H9 (cell line): ENCODE data around the gene CAB39L. TPM values are rescaled to one million over a fixed set of nuclear protein-coding genes. Genes with fewer than 3 reads are reported as not detected.
A peak's percentile ranks its signal among the peaks of the same experiment; 100 is the strongest.

Source experiments
- DNase-seq: peaks from one replicate; pipeline ENCODE4 v3.0.0-alpha.2; 2017
- H2AFZ ChIP-seq: one replicate; pipeline ENCODE4 v1.6.1; 2013; ENCODE audit warnings: mild to moderate bottlenecking, low read length, control low read depth, moderate library complexity
- H2AK5ac ChIP-seq: 2 replicates; pipeline ENCODE4 v1.6.1; 2013; ENCODE audit warnings: low read length, control low read depth, mixed read lengths; ENCODE audit not compliant: insufficient read length
- H2BK120ac ChIP-seq: one replicate; pipeline ENCODE4 v1.6.1; 2013; ENCODE audit warnings: low read depth, mild to moderate bottlenecking, low read length, control low read depth, inconsistent platforms; ENCODE audit not compliant: poor library complexity, severe bottlenecking
- H2BK12ac ChIP-seq: 2 replicates; pipeline ENCODE4 v1.6.1; 2013; ENCODE audit warnings: low read length, control low read depth, mixed read lengths, low read depth; ENCODE audit not compliant: insufficient read length
- H2BK15ac ChIP-seq: 2 replicates; pipeline ENCODE4 v1.6.1; 2013; ENCODE audit warnings: low read depth, low read length, control low read depth
- H2BK20ac ChIP-seq: one replicate; pipeline ENCODE4 v1.6.1; 2013; ENCODE audit warnings: low read depth, mild to moderate bottlenecking, low read length, control low read depth, inconsistent platforms; ENCODE audit not compliant: poor library complexity, severe bottlenecking
- H2BK5ac ChIP-seq: 2 replicates; pipeline ENCODE4 v1.6.1; 2013; ENCODE audit warnings: low read length, control low read depth, mixed read lengths; ENCODE audit not compliant: insufficient read length
- H3K14ac ChIP-seq: 2 replicates; pipeline ENCODE4 v1.6.1; 2013; ENCODE audit warnings: low read length, control low read depth; ENCODE audit not compliant: insufficient read depth
- H3K18ac ChIP-seq: 2 replicates; pipeline ENCODE4 v1.6.1; 2013; ENCODE audit warnings: low read depth, mild to moderate bottlenecking, mixed read lengths, low read length, control low read depth; ENCODE audit not compliant: insufficient read length
- H3K23ac ChIP-seq: 2 replicates; pipeline ENCODE4 v1.6.1; 2013; ENCODE audit warnings: low read length, control low read depth, mixed read lengths, low read depth; ENCODE audit not compliant: insufficient read length
- H3K23me2 ChIP-seq: 2 replicates; pipeline ENCODE4 v1.6.1; 2013; ENCODE audit warnings: low read depth, mild to moderate bottlenecking, mixed read lengths, low read length, control low read depth; ENCODE audit not compliant: insufficient read length, poor library complexity, severe bottlenecking
- H3K27ac ChIP-seq: 2 replicates; pipeline ENCODE4 v1.5.1; 2013; ENCODE audit warnings: low read length, control low read depth, mixed read lengths, low read depth; ENCODE audit not compliant: insufficient read length
- H3K27me3 ChIP-seq: 2 replicates; pipeline ENCODE4 v1.6.1; 2013; ENCODE audit warnings: low read length, control low read depth, inconsistent platforms; ENCODE audit not compliant: insufficient read depth
- H3K4ac ChIP-seq: 2 replicates; pipeline ENCODE4 v1.6.1; 2013; ENCODE audit warnings: low read depth, mild to moderate bottlenecking, control low read depth, inconsistent platforms, low read length, moderate library complexity
- H3K4me1 ChIP-seq: 2 replicates; pipeline ENCODE4 v1.6.1; 2013; ENCODE audit warnings: low read length, control low read depth, inconsistent platforms; ENCODE audit not compliant: insufficient read depth
- H3K4me2 ChIP-seq: 2 replicates; pipeline ENCODE4 v1.6.1; 2013; ENCODE audit warnings: low read length, control low read depth, mixed read lengths; ENCODE audit not compliant: insufficient read length, insufficient read depth
- H3K56ac ChIP-seq: 2 replicates; pipeline ENCODE4 v1.6.1; 2013; ENCODE audit warnings: low read depth, mild to moderate bottlenecking, mixed read lengths, low read length, control low read depth; ENCODE audit not compliant: insufficient read length
- H3K79me1 ChIP-seq: 2 replicates; pipeline ENCODE4 v1.6.1; 2013; ENCODE audit warnings: low read depth, mild to moderate bottlenecking, moderate library complexity, low read length, control low read depth, inconsistent platforms; ENCODE audit not compliant: insufficient read depth, poor library complexity, severe bottlenecking
- H3K79me2 ChIP-seq: 2 replicates; pipeline ENCODE4 v1.6.1; 2013; ENCODE audit warnings: low read length, control low read depth, inconsistent platforms; ENCODE audit not compliant: insufficient read depth
- H3K9ac ChIP-seq: 2 replicates; pipeline ENCODE4 v1.6.1; 2013; ENCODE audit warnings: low read length, control low read depth, mixed read lengths; ENCODE audit not compliant: insufficient read length; ENCODE audit errors: extremely low read depth
- H3K9me3 ChIP-seq: one replicate; pipeline ENCODE4 v1.6.1; 2013; ENCODE audit warnings: low read depth, low read length, inconsistent platforms; ENCODE audit not compliant: control insufficient read depth
- H3T11ph ChIP-seq: one replicate; pipeline ENCODE4 v1.6.1; 2013; ENCODE audit warnings: mild to moderate bottlenecking, low read length, control low read depth, inconsistent platforms
- H4K20me1 ChIP-seq: one replicate; pipeline ENCODE4 v1.6.1; 2013; ENCODE audit not compliant: control insufficient read depth, insufficient read length, insufficient read depth
- H4K5ac ChIP-seq: 2 replicates; pipeline ENCODE4 v1.6.1; 2013; ENCODE audit warnings: low read depth, mild to moderate bottlenecking, mixed read lengths, low read length, control low read depth; ENCODE audit not compliant: insufficient read length
- H4K8ac ChIP-seq: replicated peaks from 2 replicates; pipeline ENCODE4 v1.6.1; 2013; ENCODE audit warnings: low read length, control low read depth, mixed read lengths, low read depth; ENCODE audit not compliant: insufficient read length
- H4K91ac ChIP-seq: 2 replicates; pipeline ENCODE4 v1.6.1; 2013; ENCODE audit warnings: low read depth, mild to moderate bottlenecking, moderate library complexity, mixed read lengths, low read length, control low read depth; ENCODE audit not compliant: insufficient read length
- H3K27ac Mint-ChIP-seq, 3 experiments: 2 replicates in 2 of 3; 3 replicates in 1 of 3; pipeline ENCODE4 v1.8.0; 2020 to 2021; ENCODE audit warnings: mixed read lengths in 3 of 3, mild to moderate bottlenecking in 1 of 3, moderate library complexity in 1 of 3
- H3K27me3 Mint-ChIP-seq: 2 replicates; pipeline ENCODE4 v1.8.0; 2021; ENCODE audit warnings: low read depth, mild to moderate bottlenecking, moderate library complexity, mixed read lengths
- H3K36me3 Mint-ChIP-seq, 3 experiments: 2 replicates in 2 of 3; 3 replicates in 1 of 3; pipeline ENCODE4 v1.8.0; 2020 to 2021; ENCODE audit warnings: low read depth in 3 of 3, mixed read lengths in 3 of 3; ENCODE audit not compliant: insufficient read depth in 1 of 3
- H3K4me1 Mint-ChIP-seq, 2 experiments: 2 replicates each; pipeline ENCODE4 v1.8.0; 2020; ENCODE audit warnings: mixed read lengths in 2 of 2
- H3K4me3 Mint-ChIP-seq, 2 experiments: 2 replicates in 1 of 2; 3 replicates in 1 of 2; pipeline ENCODE4 v1.8.0; 2020 to 2021; ENCODE audit warnings: mild to moderate bottlenecking in 2 of 2, mixed read lengths in 2 of 2, moderate library complexity in 1 of 2
- H3K9me3 Mint-ChIP-seq, 2 experiments: 2 replicates in 1 of 2; 3 replicates in 1 of 2; pipeline ENCODE4 v1.8.0; 2020; ENCODE audit warnings: mild to moderate bottlenecking in 2 of 2, mixed read lengths in 2 of 2, moderate library complexity in 1 of 2
- WGBS: extraction: QIAGEN DNeasy Blood & Tissue Kit; methylation state at CpG from one replicate; pipeline ENCODE4 v1.1.7; 2013; ENCODE audit warnings: missing lambda C conversion rate, low lambda C conversion rate, mixed read lengths; ENCODE audit not compliant: insufficient read length; ENCODE audit errors: extremely low coverage; 5-methylcytosine and 5-hydroxymethylcytosine counted together
- total RNA-seq: library from RNA; stranded (reverse); gene quantifications from 2 replicates; pipeline ENCODE4 v1.2.1, GENCODE V29; 2021
- TF ChIP-seq, protein P1 (sequence below): fragments of 200-600 bp; sonication (generic); conservative IDR thresholded peaks from 3 replicates; pipeline ENCODE4 v1.8.0; 2021; ENCODE audit warnings: antibody characterized with exemption, mild to moderate bottlenecking

CAB39L gene
- total RNA-seq, 1 experiment from 2014 or later = 6.0 TPM

DNA sequence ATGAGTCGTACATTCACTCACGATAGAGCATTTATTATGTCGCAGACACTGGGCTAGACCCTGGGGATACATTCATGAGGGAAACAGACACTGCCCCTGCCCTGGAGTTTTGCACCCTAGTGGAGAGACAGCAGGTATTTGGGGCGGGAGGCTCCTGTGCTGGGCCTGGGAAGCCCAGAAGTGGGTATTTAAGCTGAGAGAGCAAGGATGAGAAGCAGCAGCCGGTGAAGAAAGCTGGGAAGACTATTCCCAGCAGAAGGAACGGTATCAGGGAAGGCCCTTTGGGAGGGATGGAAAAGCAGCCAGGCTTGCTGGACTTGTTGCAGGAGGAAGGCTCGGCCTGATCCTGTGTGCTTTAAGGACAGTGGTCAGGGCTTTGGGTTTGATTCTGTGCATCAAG is 141.6 kb downstream of the CAB39L start:
- H3K9ac ChIP-seq = no peak overlapping the region
- H3K9me3 ChIP-seq = no peaks in the 10 kb centered on the region
- H2BK15ac ChIP-seq = no peak overlapping the region
- H3K23me2 ChIP-seq = no peaks in the 10 kb centered on the region
- H4K91ac ChIP-seq = no peak overlapping the region
- no peaks in the 10 kb centered on the region; the same call in 1 of the 2 replicates for H3K27me3 ChIP-seq
- H3K14ac ChIP-seq = no peak overlapping the region
- no peak overlapping the region for H2BK5ac ChIP-seq
- Mint-ChIP-seq H3K9me3 (no peaks in the 10 kb centered on the region), H3K4me1 (peaks cover 14 to 40% of the 10 kb centered on the region in 2 experiments), H3K27me3 (no peaks in the 10 kb centered on the region), H3K36me3 (no peaks in the 10 kb centered on the region), H3K27ac (peak overlapping the region in 1 of 3 experiments; percentile 66; a peak in 2 of 7 replicates), H3K4me3 (no peak overlapping the region; a peak in 1 of 5 replicates)
- no peaks in the 10 kb centered on the region for H4K20me1 ChIP-seq
- no peak overlapping the region for H2BK12ac ChIP-seq
- no peaks in the 10 kb centered on the region for H3K79me1 ChIP-seq
- H3K27ac ChIP-seq = no peak overlapping the region
- no peaks in the 10 kb centered on the region; the same call in 1 of the 2 replicates for H3K4me1 ChIP-seq
- no peak overlapping the region for H3K23ac ChIP-seq
- DNase-seq = no peak
- no peak overlapping the region for H3T11ph ChIP-seq
- no peak overlapping the region for H3K4me2 ChIP-seq
- no peaks in the 10 kb centered on the region for H3K79me2 ChIP-seq
- no peak overlapping the region for H4K5ac ChIP-seq
- no peak overlapping the region for H2AK5ac ChIP-seq
- no peak overlapping the region for H3K56ac ChIP-seq
- no peak overlapping the region for H2BK120ac ChIP-seq
- H3K18ac ChIP-seq = no peak overlapping the region
- H2AFZ ChIP-seq = no peak overlapping the region
- H4K8ac ChIP-seq = no peak overlapping the region
- H3K4ac ChIP-seq = no peak overlapping the region
- TF ChIP-seq, protein P1, sequence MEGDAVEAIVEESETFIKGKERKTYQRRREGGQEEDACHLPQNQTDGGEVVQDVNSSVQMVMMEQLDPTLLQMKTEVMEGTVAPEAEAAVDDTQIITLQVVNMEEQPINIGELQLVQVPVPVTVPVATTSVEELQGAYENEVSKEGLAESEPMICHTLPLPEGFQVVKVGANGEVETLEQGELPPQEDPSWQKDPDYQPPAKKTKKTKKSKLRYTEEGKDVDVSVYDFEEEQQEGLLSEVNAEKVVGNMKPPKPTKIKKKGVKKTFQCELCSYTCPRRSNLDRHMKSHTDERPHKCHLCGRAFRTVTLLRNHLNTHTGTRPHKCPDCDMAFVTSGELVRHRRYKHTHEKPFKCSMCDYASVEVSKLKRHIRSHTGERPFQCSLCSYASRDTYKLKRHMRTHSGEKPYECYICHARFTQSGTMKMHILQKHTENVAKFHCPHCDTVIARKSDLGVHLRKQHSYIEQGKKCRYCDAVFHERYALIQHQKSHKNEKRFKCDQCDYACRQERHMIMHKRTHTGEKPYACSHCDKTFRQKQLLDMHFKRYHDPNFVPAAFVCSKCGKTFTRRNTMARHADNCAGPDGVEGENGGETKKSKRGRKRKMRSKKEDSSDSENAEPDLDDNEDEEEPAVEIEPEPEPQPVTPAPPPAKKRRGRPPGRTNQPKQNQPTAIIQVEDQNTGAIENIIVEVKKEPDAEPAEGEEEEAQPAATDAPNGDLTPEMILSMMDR = no peak
- no peak overlapping the region for H2BK20ac ChIP-seq
- WGBS = no CpG with 5 or more reads among the region's 7 CpGs
